HCT116 (cell line): ENCODE data around the gene KLHL3. TPM values are rescaled to one million over a fixed set of nuclear protein-coding genes. Genes with fewer than 3 reads are reported as not detected.

Experiments
- ATAC-seq: fragments of 200-7000 bp; cut with Tn5 transposase; 2 replicates; pipeline ENCODE4 v1.9.1; 2020; ENCODE audit warnings: mild to moderate bottlenecking, moderate library complexity
- BruUV-seq: library from RNA; stranded (reverse); fragments of 400-500 nt; replicated peaks from 2 replicates; lab custom pipeline; 2021; lab: Mats Ljungman, UMichigan
- CTCF ChIA-PET: fragments of 300-600 bp; sonication (Branson Sonifier 250); formaldehyde crosslinking; loops from one replicate; lab custom pipeline; 2021; ENCODE audit warnings: antibody characterized with exemption; lab: Charles Lee
- POLR2A ChIA-PET: fragments of 300-600, 350-600 bp; sonication (Branson Sonifier 250); formaldehyde crosslinking; loops from one replicate; lab custom pipeline; 2021; ENCODE audit warnings: antibody characterized with exemption; lab: Charles Lee
- RAD21 ChIA-PET, 2 experiments: fragments of 300-600 bp; sonication (Branson Sonifier 250); formaldehyde crosslinking; loops; one replicate each; lab custom pipeline; 2023; ENCODE audit warnings: low total read pairs in 2 of 2; ENCODE audit not compliant: uncharacterized antibody in 2 of 2, unreplicated experiment in 2 of 2, low non-redundant PET in 1 of 2; lab: Charles Lee
- DNase-seq: peaks from one replicate; pipeline ENCODE4 v3.0.0-alpha.2; 2010; ENCODE audit warnings: low read depth, low spot score
- H2AFZ ChIP-seq: fragments of 200-600 bp; shearing (Covaris generic), sonication (generic); 2 replicates; pipeline ENCODE4 v1.6.1; 2017; ENCODE audit warnings: low read depth, mixed run types, mixed read lengths, antibody characterized with exemption, low read length; ENCODE audit not compliant: poor library complexity, severe bottlenecking
- H3K27ac ChIP-seq: 2 replicates; pipeline ENCODE4 v1.5.1; 2012; ENCODE audit warnings: low read depth, low read length
- H3K27me3 ChIP-seq: fragments of 200-600 bp; sonication (generic); 2 replicates; pipeline ENCODE4 v1.6.1; 2016; ENCODE audit warnings: mixed run types, low read length, mixed read lengths; ENCODE audit not compliant: insufficient read depth
- H3K36me3 ChIP-seq, 2 experiments: fragments of 200-500 bp in 1 of 2; fragments of 200-600 bp in 1 of 2; sonication (Bioruptor generic) in 1 of 2; sonication (generic) in 1 of 2; 2 replicates each; pipeline versions ENCODE4 v1.5.1 to v1.6.1; 2014 to 2016; ENCODE audit warnings: low read length in 2 of 2, inconsistent platforms in 1 of 2, mixed read lengths in 1 of 2, mixed run types in 1 of 2; ENCODE audit not compliant: insufficient read depth in 2 of 2, control insufficient read depth in 1 of 2
- H3K4me1 ChIP-seq, 2 experiments: fragments of 200-600 bp in 1 of 2; sonication (generic) in 1 of 2; 2 replicates each; pipeline versions ENCODE4 v1.5.1 to v1.6.1; 2012 to 2017; ENCODE audit warnings: low read length in 2 of 2, inconsistent platforms in 1 of 2, mild to moderate bottlenecking in 1 of 2, mixed read lengths in 1 of 2, mixed run types in 1 of 2, moderate library complexity in 1 of 2; ENCODE audit not compliant: insufficient read depth in 2 of 2, control insufficient read depth in 1 of 2
- H3K4me2 ChIP-seq: fragments of 200-600 bp; sonication (generic); 2 replicates; pipeline ENCODE4 v1.6.1; 2017; ENCODE audit warnings: mixed run types, low read length, mixed read lengths
- H3K4me3 ChIP-seq, 2 experiments: fragments of 200-600 bp in 1 of 2; sonication (generic) in 1 of 2; replicated peaks in 1 of 2; 2 replicates each; pipeline ENCODE4 v1.5.1; 2011 to 2016; ENCODE audit warnings: low read length in 2 of 2, control low read depth in 1 of 2, low read depth in 1 of 2, mild to moderate bottlenecking in 1 of 2, mixed read lengths in 1 of 2, mixed run types in 1 of 2
- H3K79me2 ChIP-seq: fragments of 200-600 bp; sonication (generic); 2 replicates; pipeline ENCODE4 v1.6.1; 2017; ENCODE audit warnings: mild to moderate bottlenecking, mixed run types, low read length, moderate library complexity, mixed read lengths; ENCODE audit not compliant: insufficient read depth
- H3K9ac ChIP-seq: fragments of 200-600 bp; sonication (generic); 2 replicates; pipeline ENCODE4 v1.6.1; 2016; ENCODE audit warnings: low read length, mixed read lengths
- H3K9me2 ChIP-seq: fragments of 200-600 bp; sonication (generic), shearing (Covaris generic); 2 replicates; pipeline ENCODE4 v1.6.1; 2017; ENCODE audit warnings: mixed run types, mild to moderate bottlenecking, moderate library complexity; ENCODE audit not compliant: insufficient read depth
- H3K9me3 ChIP-seq, 2 experiments: fragments of 200-500 bp in 1 of 2; fragments of 200-600 bp in 1 of 2; sonication (Bioruptor generic) in 1 of 2; sonication (generic) in 1 of 2; 2 replicates each; pipeline ENCODE4 v1.6.1; 2014 to 2017; ENCODE audit warnings: low read length in 2 of 2, mixed read lengths in 2 of 2, inconsistent platforms in 1 of 2, low read depth in 1 of 2, mild to moderate bottlenecking in 1 of 2, mixed run types in 1 of 2, moderate library complexity in 1 of 2; ENCODE audit not compliant: control insufficient read depth in 1 of 2, insufficient read depth in 1 of 2
- H4K20me1 ChIP-seq: fragments of 200-600 bp; sonication (generic), shearing (Covaris generic); 2 replicates; pipeline ENCODE4 v1.6.1; 2017; ENCODE audit warnings: mixed run types, mild to moderate bottlenecking, moderate library complexity; ENCODE audit not compliant: insufficient read depth
- ATF3 ChIP-seq: IDR thresholded peaks from 2 replicates; pipeline ENCODE4 v1.6.1; 2012
- CEBPB ChIP-seq: IDR thresholded peaks from 2 replicates; pipeline ENCODE4 v1.6.1; 2012; ENCODE audit warnings: low read depth
- EGR1 ChIP-seq: IDR thresholded peaks from 2 replicates; pipeline ENCODE4 v1.6.1; 2012; ENCODE audit warnings: low read depth
- JUND ChIP-seq: IDR thresholded peaks from 2 replicates; pipeline ENCODE4 v1.6.1; 2012
- POLR2A ChIP-seq: IDR thresholded peaks from 2 replicates; pipeline ENCODE4 v1.7.0; 2011; ENCODE audit warnings: borderline replicate concordance; ENCODE audit not compliant: insufficient read depth, insufficient read length; ENCODE audit errors: extremely low read depth
- RAD21 ChIP-seq: IDR thresholded peaks from 2 replicates; pipeline ENCODE4 v1.6.1; 2012; ENCODE audit warnings: low read depth, mild to moderate bottlenecking
- SP1 ChIP-seq: IDR thresholded peaks from 2 replicates; pipeline ENCODE4 v1.6.1; 2012; ENCODE audit warnings: low read depth
- TCF7L2 ChIP-seq: IDR thresholded peaks from 2 replicates; pipeline ENCODE4 v1.7.0; 2011; ENCODE audit warnings: borderline replicate concordance, inconsistent platforms; ENCODE audit not compliant: insufficient read depth, insufficient read length; ENCODE audit errors: extremely low read depth
- YY1 ChIP-seq: IDR thresholded peaks from 2 replicates; pipeline ENCODE4 v1.6.1; 2011; ENCODE audit warnings: low read length, low read depth, moderate library complexity, mild to moderate bottlenecking; ENCODE audit not compliant: insufficient replicate concordance; ENCODE audit errors: extremely low read depth
- ZNF274 ChIP-seq: fragments of 200-500 bp; sonication (Bioruptor generic); IDR thresholded peaks from 2 replicates; pipeline ENCODE4 v1.6.1; 2014; ENCODE audit warnings: mild to moderate bottlenecking, low read depth, low read length, inconsistent platforms
- intact Hi-C: fragments of 100-400 bp; cut with micrococcal nuclease; formaldehyde crosslinking; loops from 2 replicates; pipeline ENCODE4 v1.10.0; 2022
- total RNA-seq: library from RNA; stranded (reverse); gene quantifications from one replicate; pipeline ENCODE4 v1.2.1, GENCODE V29; 2021; ENCODE audit not compliant: unreplicated experiment
- TF ChIP-seq, protein P1 (sequence below): IDR thresholded peaks from 2 replicates; pipeline ENCODE4 v1.6.1; 2011; ENCODE audit warnings: mild to moderate bottlenecking, low read length, moderate library complexity; ENCODE audit not compliant: insufficient replicate concordance; ENCODE audit errors: extremely low read depth
- TF ChIP-seq, protein P2 (sequence below): IDR thresholded peaks from 2 replicates; pipeline ENCODE4 v1.6.1; 2012

The KLHL3 gene
- total RNA-seq, 1 experiment from 2014 or later = not detected

- no peaks in the 10 kb centered on the region for H3K4me1 ChIP-seq
- no peak for TF ChIP-seq RAD21
- TF ChIP-seq, protein P1, sequence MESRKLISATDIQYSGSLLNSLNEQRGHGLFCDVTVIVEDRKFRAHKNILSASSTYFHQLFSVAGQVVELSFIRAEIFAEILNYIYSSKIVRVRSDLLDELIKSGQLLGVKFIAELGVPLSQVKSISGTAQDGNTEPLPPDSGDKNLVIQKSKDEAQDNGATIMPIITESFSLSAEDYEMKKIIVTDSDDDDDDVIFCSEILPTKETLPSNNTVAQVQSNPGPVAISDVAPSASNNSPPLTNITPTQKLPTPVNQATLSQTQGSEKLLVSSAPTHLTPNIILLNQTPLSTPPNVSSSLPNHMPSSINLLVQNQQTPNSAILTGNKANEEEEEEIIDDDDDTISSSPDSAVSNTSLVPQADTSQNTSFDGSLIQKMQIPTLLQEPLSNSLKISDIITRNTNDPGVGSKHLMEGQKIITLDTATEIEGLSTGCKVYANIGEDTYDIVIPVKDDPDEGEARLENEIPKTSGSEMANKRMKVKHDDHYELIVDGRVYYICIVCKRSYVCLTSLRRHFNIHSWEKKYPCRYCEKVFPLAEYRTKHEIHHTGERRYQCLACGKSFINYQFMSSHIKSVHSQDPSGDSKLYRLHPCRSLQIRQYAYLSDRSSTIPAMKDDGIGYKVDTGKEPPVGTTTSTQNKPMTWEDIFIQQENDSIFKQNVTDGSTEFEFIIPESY = no peak
- no peak for TF ChIP-seq EGR1
- no peak for TF ChIP-seq ATF3
- TF ChIP-seq SP1 = no peak
- no peak for TF ChIP-seq CEBPB
- TF ChIP-seq POLR2A = no peak
- TF ChIP-seq ZNF274 = no peak
- TF ChIP-seq, protein P2, sequence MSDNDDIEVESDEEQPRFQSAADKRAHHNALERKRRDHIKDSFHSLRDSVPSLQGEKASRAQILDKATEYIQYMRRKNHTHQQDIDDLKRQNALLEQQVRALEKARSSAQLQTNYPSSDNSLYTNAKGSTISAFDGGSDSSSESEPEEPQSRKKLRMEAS = no peak
- no peak for TF ChIP-seq TCF7L2
- no peak for TF ChIP-seq JUND
- TF ChIP-seq YY1 = no peak
- ChIA-PET POLR2A (no interaction called here), RAD21 (no interaction called here), CTCF (no interaction called here)
- H3K27ac ChIP-seq = no peak overlapping the region
- 0 out of 2 replicates have a peak, but pooled peaks cover 3% of the 10 kb centered on the region for H3K9me2 ChIP-seq
- H2AFZ ChIP-seq = no peak overlapping the region
- H4K20me1 ChIP-seq = no peaks in the 10 kb centered on the region
- no peak overlapping the region for H3K9ac ChIP-seq
- intact Hi-C loops = no loop called here
- no peak overlapping the region for H3K4me2 ChIP-seq
- no peaks in the 10 kb centered on the region for H3K36me3 ChIP-seq
- DNase-seq (no peak), ATAC-seq (no peak)
- no TSS peak for BruUV-seq
- no peak overlapping the region for H3K4me3 ChIP-seq
- no peaks in the 10 kb centered on the region for H3K79me2 ChIP-seq
- no peaks in the 10 kb centered on the region for H3K9me3 ChIP-seq
- no peaks in the 10 kb centered on the region for H3K27me3 ChIP-seq
Observed at GRCh38 chr5:137705106-137705505, 30.8 kb downstream of the KLHL3 start.
